Right kidney (tissue), 1 donor: ENCODE data around the gene MTSS2.

ENCODE experiments used
- DNase-seq: peaks from one replicate; pipeline ENCODE4 v3.0.0-alpha.2; 2016

MTSS2 gene

GRCh38 chr16:70699696-70700095 is 13.8 kb upstream of the MTSS2 start:
- DNase-seq, result no peak

DNA sequence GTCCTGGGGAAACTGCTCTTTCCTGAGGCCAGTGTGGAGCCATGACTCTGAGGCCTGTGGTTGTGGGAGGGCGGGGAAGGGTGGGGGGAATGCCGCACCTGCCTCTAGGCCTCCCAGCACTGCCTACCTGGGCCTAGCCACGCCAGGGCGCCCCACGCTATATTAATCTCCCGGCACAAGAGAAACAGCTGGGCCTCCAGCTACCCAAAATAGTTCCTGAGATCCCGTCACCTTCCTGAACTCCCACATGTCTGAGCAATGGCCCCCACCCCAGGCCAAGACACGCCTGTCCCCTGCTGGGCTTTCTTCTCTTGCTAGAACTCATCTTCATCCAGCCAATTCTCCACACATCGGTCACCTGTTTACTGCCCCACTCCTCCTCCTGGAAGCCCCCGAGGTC is 13.0 kb upstream of the MTSS2 start:
- no peak for DNase-seq

- DNase-seq, result no peak
Observed at GRCh38 chr16:70697594-70698170, 11.8 kb upstream of the MTSS2 start.

GRCh38 chr16:70696952-70697593 is 11.2 kb upstream of the MTSS2 start:
- no peak for DNase-seq

DNA sequence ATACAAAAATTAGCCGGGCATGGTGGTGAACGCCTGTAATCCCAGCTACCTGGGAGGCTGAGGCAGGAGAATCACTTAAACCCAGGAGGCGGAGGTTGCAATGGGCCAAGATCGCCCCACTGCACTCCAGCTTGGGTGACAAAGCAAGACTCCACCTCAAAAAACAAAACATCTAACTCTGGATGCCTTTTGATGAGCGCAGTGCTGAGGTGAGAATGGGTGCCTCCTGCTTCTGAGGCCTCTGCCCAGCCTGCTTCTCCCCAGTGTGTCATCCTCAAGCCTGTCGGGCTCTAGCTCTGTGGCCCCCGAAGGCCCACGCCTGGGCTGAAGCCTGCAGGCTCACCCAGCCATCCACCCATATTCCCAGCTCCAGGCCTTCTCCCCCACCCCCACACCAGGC is 10.5 kb upstream of the MTSS2 start:
- DNase-seq, result no peak

DNA sequence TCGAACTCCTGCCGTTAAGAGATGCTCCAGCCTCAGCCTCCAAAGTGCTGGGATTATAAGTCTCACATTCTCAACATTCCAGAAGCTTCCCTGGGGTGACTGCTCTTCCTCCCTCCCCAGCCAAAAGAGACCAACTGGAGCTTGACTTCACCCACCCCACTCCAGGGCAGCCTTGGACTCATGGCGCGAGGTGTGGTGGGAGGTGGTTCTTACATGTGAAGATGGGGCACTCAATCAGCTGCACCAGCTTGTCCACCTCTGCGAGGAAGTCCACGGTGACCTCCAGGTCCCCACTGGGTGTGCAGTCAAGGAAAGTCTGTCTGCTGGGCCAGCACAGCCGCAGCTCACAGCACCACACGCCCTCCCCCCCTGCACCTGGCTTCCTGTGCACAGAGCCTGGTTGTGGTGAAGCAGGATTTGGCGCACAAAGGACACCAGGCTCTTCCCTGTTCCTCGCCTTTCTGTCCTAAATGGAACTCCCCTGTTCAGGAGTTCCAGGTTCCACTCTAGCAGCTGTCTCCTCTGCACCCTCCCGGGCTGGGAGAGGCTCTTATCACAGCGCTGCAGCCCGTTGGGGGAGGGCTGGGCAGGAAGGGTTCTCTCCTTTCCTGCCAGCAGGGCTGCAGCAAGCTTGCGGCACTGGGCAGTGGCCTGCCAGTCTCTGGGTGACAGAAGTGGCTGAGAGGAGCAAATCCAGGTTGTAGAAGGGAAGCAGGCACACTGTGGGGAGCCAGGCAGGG is 9.6 kb upstream of the MTSS2 start:
- DNase-seq, result no peak

DNA sequence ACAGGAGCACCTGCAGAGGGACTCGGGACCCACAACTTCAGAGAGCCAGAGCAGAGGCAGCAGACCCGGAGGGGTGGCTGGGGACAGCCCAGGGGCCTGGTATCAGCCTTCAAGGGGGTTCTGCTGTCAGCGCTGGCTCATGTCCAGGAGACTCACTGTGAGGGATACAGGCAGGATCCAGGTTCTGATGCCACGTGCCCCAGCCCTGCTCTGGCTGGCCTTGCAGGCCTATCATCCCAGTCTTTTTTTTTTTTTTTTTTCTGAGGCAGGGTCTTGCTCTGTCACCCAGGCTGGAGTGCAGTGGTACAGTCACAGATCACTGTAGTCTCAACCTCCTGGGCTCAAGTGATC is 9.0 kb upstream of the MTSS2 start:
- DNase-seq, result no peak

- no peak for DNase-seq
Observed at GRCh38 chr16:70694088-70694867, 8.4 kb upstream of the MTSS2 start.

DNA sequence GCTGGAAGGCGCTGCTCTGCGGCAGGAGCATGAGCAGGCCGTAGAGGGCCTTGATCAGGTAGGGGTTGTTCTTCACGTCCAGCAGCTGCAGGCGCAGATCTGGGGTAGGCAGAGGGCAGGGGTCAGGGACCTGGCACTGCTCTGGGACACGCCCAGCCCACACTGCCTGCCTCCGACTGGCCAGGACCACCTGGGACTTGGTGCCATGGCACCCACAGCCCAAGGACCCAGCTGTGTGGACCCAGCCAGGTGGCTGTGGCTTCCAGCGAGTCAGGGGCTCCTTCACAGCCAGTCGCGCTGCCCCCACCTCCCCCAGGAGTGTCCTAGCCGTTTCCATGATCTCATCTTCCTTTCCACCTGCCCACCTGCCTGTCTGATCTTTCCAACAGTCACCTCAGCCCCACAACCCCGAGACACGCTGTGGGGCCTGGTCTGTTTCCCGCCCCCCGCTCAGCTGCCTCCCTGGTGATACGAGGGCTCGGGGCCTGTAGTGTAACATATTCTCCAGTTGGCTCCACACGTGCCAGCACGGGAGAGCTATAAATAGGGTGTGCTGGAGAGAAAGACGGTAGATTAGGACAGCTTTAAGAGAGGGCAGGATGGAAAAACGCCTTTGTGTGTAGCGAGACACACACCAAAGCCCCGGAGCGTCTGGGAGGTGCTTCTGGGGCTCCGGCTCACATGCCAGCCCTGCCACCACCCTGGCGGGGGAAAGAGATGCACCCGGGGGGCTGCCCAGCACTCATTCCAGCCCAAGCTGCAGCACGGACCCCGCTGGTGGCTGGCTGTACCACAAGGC is 7.2 kb upstream of the MTSS2 start:
- no peak for DNase-seq

DNA sequence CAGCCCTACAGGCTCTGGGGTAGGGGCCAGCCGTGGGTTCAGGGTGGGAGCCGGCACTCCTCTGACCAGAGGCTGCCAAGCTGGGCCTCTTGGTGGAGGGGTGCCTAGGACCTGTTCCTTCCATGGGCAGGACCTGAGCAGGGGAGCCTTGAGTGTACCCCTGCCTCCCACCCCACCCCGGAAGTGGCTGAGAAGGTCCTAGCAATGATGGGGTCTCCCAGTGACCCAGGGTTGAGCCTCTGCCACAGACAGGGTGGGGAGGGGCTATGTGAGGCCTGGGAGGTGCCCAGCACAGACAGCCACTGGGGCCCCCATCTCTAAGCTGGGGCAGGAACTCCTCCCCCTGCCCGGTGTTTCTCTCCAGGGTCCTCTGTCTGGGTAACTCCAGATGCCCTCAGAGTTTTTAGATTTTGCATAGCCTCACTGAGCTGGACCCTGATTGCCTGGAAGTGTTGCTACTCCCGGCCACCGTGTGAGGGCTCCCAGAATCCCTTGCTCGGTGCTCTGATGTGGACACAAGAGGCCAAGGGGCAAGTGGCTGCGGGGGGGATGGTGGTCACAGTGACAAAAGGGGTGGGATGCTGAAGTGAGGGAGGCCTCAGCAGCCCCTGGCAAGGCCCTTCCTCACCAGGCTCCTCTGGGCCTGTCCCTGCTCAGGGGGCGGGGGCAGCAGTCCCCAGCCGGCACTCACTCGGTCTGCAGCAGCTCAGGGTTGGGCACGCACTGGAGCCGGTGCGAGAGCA is 6.4 kb upstream of the MTSS2 start:
- no peak for DNase-seq

DNA sequence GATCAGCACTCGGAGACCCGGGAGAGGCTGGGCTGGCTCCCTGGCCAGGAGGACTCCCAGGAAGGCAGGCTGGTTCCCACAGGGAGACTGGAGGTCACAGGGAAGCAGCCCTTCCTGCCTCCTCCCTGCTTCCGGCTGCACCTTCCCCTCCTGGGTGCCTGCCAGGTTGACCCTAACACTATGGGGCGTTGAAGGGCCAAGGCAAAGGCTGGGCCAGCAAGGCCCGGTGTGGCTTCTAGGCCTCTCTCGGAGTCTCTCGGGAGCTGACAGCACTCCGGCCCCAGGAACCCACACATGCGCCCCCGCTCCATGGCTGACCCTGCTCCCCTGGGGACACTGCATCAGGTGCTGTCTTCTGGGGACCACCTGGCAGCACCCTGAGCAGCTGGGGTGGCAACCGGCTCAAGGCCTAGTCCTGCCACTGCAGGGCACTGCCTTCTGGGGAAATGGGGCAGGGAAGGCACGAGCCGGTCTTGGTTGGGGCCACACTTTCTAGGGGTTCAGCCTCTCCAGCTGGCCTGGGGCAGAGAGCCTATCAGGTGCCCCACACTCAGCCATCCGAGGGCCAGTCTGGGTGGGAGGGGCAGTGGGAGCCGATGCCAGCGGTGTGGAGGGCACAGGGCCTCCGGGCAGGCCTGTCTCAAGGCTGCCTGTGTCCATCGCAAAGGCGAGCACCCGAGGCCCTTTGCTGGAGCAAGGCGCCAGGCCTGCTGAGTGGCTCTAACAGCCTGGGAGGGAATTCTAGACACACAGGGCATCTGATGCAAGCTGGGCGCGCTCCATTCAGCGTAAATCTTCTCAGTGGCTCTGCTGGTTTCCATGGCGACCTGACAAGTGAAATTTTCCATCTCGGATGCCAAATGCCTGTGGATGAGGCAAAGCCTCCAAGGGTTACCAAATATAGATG is 5.6 kb upstream of the MTSS2 start:
- DNase-seq, result no peak

GRCh38 chr16:70689970-70690891 is 4.4 kb upstream of the MTSS2 start:
- DNase-seq, result no peak

DNA sequence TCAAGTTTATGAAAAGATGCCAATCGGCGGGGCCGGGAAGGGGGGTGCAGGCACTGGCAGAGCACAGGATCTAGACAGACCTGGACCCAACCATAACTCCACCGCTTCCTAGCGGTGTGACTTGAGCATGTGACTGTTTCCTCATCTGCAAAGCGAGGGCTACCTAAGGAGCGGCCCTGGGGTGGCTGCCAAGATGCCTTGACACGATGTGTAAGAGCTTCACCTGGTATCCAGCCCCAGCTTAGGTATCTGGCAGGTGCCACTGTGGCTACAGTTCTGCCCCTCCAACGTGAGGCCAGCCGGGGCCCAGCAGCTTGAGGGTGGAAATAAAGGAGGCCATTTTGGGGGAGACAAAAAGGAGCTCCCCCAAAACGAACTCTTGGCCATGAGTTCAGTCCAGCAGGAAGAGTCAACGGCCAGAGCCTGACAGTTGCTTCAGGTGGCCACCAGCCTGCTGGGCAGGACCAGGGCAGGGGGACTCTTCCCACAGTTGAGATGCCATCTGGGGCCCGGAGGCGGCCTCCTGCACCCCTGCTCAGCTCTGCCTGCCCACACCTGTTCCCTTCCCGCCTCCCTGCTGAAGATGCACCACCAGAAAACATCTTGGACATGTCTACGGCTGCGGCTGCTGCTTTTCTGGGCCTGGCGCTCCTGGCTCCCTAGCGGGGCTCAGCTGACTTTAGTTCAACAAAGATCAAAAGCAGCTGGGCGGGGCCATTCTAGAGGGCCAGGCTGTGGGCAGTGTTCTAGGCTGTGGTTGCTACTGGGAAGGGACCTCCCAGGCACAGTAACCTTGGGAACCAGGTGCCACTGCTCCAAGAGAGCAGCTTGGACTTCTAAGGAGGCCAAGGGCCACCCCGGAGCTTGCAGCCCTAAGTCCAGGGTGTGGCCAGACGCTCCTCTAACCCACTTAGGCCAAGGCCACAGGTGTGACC is 3.4 kb upstream of the MTSS2 start:
- no peak for DNase-seq

DNA sequence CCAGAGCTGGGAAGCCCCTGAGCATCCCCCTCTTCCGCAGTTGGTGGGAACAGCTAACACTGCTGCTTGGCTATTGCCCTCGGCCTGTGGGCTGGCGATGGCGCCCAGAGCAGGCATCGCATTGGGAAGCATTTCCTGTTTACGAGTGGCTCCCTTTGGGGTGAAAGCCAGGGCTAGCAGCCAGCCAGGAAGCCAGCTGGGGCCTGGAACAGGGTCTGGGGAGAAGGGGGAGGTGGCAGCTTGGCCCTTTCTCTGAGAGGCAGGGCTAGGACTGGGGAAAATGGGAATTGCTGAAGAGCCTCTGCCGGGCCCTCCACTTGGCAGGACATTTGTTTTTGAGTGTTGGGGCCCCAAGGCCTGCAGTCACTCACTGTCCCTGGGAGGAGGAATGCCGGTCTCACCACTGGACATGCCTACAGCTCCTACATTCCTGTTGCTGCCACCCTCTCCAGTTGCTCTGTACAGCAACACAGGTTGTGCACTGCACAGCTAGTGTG is 2.4 kb upstream of the MTSS2 start:
- no peak for DNase-seq

DNA sequence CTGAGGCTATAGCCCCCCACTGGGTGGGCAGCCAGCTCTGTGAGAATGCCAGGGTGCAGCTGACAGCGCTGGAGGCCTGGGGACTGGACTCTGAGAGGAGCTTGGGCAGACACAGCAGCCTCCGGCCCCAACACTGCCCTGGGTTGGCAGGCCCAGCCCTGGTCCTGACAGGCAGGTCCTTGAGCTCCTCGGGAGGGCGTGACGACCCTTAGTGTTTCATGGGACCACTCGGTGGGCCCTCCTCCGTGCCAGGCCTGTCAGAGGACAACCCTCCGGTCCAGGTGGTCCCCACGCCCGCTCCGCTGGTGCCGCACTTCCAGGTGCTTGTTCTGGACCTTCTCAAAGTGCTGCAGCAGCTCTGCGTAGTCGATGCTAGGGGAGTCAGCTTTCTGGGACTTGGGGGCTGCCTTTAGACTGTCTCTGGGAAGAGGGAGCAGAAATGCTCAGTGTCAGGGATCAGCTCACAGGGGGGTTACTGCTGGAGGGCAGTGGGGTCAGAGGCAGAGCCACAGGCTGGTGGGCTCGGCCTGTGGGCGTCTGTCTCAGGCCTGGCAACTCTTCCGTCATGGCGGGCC is 1.9 kb upstream of the MTSS2 start:
- DNase-seq, result no peak

DNA sequence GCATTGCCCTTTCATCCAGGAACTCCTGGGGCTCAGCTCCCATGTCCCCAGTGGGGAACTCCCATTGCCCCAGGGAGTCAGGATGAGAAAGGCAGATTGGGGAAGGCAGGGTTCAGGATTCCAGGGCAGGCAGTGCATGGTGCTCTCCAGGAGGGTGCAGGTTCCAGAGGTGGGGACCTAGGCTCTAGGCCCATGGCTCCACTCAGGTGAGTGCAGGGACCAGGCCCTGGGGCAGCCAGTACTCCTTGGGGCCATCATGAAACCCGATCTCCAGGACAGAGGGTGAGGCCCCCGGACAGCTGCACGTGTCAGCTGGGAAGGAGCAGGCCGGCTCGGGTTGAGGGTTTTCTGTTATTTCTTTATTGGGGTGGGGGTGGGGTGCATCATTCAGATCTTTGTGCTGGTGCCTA is 1.3 kb upstream of the MTSS2 start:
- DNase-seq, result no peak

- DNase-seq, result peak; percentile 72
Observed at GRCh38 chr16:70686376-70687101, 686 bp upstream of the MTSS2 start.
